IMR-90 (cell line): ENCODE results near the gene ZNF280A.

ENCODE experiments used
- BHLHE40 ChIP-seq: fragments of 150-350 bp; IDR thresholded peaks from 2 replicates; pipeline ENCODE4 v1.6.1; 2016; ENCODE audit warnings: mild to moderate bottlenecking, low read depth, low read length
- MAFK ChIP-seq: IDR thresholded peaks from 2 replicates; pipeline ENCODE4 v1.6.1; 2012; ENCODE audit warnings: low read depth, low read length, improper control_type of control experiment
- MXI1 ChIP-seq: IDR thresholded peaks from 2 replicates; pipeline ENCODE4 v1.6.1; 2012; ENCODE audit warnings: low read depth, mild to moderate bottlenecking, low read length, moderate library complexity, borderline replicate concordance
- POLR2A ChIP-seq: IDR thresholded peaks from 2 replicates; pipeline ENCODE4 v1.6.1; 2012; ENCODE audit warnings: mild to moderate bottlenecking, low read depth, low read length
- RAD21 ChIP-seq: IDR thresholded peaks from 2 replicates; pipeline ENCODE4 v1.6.1; 2012; ENCODE audit warnings: low read length, improper control_type of control experiment
- RFX5 ChIP-seq: IDR thresholded peaks from 2 replicates; pipeline ENCODE4 v1.8.0; 2012; ENCODE audit warnings: low read depth, mild to moderate bottlenecking, low read length, moderate library complexity
- SMC3 ChIP-seq: fragments of 150-350 bp; IDR thresholded peaks from 2 replicates; pipeline ENCODE4 v1.6.1; 2016; ENCODE audit warnings: low read depth, mild to moderate bottlenecking, antibody characterized with exemption, low read length, moderate library complexity
- TF ChIP-seq, protein P1 (sequence below): conservative IDR thresholded peaks from 2 replicates; pipeline ENCODE4 v1.5.1; 2012; ENCODE audit warnings: mild to moderate bottlenecking, low read depth, low read length, improper control_type of control experiment
- TF ChIP-seq, protein P2 (sequence below): fragments of 150-350 bp; IDR thresholded peaks from 2 replicates; pipeline ENCODE4 v1.6.1; 2016; ENCODE audit warnings: low read depth, mild to moderate bottlenecking, low read length, moderate library complexity, borderline replicate concordance

DNA sequence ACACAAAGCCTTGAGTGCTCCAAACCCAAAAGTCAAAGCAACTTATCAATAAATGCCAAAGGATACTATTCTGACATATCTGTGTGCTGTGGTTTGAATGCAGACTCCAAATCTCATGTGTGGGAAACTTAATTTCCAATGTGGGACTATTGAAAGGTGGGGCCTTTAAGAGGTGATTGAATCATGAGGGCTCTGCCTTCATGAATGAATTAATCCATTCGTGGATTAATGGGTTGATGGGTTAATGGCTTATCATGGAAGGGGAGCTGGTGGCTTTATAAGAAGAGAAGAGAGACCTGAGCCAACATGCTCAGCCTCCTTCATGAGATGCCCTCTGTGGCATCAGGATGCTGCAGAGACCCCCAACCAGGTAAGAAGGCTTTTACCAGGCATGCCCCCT, 16.8 kb upstream of the ZNF280A start:
- TF ChIP-seq, protein P1, sequence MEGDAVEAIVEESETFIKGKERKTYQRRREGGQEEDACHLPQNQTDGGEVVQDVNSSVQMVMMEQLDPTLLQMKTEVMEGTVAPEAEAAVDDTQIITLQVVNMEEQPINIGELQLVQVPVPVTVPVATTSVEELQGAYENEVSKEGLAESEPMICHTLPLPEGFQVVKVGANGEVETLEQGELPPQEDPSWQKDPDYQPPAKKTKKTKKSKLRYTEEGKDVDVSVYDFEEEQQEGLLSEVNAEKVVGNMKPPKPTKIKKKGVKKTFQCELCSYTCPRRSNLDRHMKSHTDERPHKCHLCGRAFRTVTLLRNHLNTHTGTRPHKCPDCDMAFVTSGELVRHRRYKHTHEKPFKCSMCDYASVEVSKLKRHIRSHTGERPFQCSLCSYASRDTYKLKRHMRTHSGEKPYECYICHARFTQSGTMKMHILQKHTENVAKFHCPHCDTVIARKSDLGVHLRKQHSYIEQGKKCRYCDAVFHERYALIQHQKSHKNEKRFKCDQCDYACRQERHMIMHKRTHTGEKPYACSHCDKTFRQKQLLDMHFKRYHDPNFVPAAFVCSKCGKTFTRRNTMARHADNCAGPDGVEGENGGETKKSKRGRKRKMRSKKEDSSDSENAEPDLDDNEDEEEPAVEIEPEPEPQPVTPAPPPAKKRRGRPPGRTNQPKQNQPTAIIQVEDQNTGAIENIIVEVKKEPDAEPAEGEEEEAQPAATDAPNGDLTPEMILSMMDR, result no peak
- TF ChIP-seq, protein P2, sequence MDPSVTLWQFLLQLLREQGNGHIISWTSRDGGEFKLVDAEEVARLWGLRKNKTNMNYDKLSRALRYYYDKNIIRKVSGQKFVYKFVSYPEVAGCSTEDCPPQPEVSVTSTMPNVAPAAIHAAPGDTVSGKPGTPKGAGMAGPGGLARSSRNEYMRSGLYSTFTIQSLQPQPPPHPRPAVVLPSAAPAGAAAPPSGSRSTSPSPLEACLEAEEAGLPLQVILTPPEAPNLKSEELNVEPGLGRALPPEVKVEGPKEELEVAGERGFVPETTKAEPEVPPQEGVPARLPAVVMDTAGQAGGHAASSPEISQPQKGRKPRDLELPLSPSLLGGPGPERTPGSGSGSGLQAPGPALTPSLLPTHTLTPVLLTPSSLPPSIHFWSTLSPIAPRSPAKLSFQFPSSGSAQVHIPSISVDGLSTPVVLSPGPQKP, result no peak
- no peak for TF ChIP-seq MXI1
- TF ChIP-seq BHLHE40, result no peak
- no peak for TF ChIP-seq MAFK
- TF ChIP-seq POLR2A, result no peak
- no peak for TF ChIP-seq RAD21
- no peak for TF ChIP-seq RFX5
- no peak for TF ChIP-seq SMC3
